MG63 (cell line): ENCODE measurements around the gene ATF6. TPM values are rescaled to one million over a fixed set of nuclear protein-coding genes. Genes with fewer than 3 reads are reported as not detected.

ENCODE experiments used
- DNase-seq: peaks from one replicate; pipeline ENCODE4 v3.0.0-alpha.2; 2020
- H3K27me3 ChIP-seq: fragments of 250-450 bp; sonication (Bioruptor Pico); 2 replicates; pipeline ENCODE4 v1.5.1; 2020; ENCODE audit warnings: mild to moderate bottlenecking, moderate library complexity
- H3K36me3 ChIP-seq: fragments of 250-450 bp; sonication (Bioruptor Pico); 2 replicates; pipeline ENCODE4 v1.5.1; 2020; ENCODE audit warnings: mild to moderate bottlenecking, moderate library complexity
- H3K4me3 ChIP-seq: fragments of 250-450 bp; sonication (Bioruptor Pico); 2 replicates; pipeline ENCODE4 v1.5.1; 2020; ENCODE audit warnings: mild to moderate bottlenecking, moderate library complexity
- H3K9me3 ChIP-seq: fragments of 250-450 bp; sonication (Bioruptor Pico); 2 replicates; pipeline ENCODE4 v1.5.1; 2020; ENCODE audit warnings: mild to moderate bottlenecking, moderate library complexity
- total RNA-seq: library from RNA; depleted of rRNA; stranded (reverse); fragments of >200 nt; shearing (Covaris generic); gene quantifications from 2 replicates; pipeline ENCODE4 v1.2.3, GENCODE V29; 2014; ENCODE audit warnings: low replicate concordance

ATF6 gene
- total RNA-seq, 1 experiment from 2014 or later: 19.4 TPM

DNA sequence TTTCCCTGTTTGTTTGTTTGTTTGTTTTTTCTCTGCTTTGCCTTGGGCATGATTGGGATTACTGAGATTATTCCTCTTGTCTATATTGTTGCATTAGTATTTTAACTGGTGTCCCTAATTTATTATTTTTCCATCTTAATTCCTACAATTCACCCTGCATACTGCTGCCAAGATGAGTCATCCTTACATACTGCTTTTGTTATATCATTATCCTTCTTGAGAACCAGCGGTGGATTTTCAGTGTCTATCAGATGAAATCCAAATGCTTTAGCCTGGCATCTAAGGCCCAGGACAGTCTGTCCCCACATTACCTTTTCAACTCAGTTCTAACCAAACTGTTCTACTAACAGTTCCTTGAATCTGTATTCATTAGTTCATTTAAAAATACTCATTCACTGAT lies 155.9 kb downstream of the ATF6 start:
- no peak for DNase-seq
- no peak overlapping the region for H3K4me3 ChIP-seq
- H3K9me3 ChIP-seq: no peaks in the 10 kb centered on the region

GRCh38 chr1:161928056-161928455 lies 161.9 kb downstream of the ATF6 start:
- H3K4me3 ChIP-seq: no peak overlapping the region
- DNase-seq: no peak
- H3K27me3 ChIP-seq: no peaks in the 10 kb centered on the region
- peaks cover 2% of the 10 kb centered on the region for H3K36me3 ChIP-seq
- no peaks in the 10 kb centered on the region for H3K9me3 ChIP-seq

More for the DNA sequence above, 155.9 kb downstream of the ATF6 start:
- H3K27me3 ChIP-seq: no peaks in the 10 kb centered on the region
- no peaks in the 10 kb centered on the region; the same call in 1 of the 2 replicates for H3K36me3 ChIP-seq

DNA sequence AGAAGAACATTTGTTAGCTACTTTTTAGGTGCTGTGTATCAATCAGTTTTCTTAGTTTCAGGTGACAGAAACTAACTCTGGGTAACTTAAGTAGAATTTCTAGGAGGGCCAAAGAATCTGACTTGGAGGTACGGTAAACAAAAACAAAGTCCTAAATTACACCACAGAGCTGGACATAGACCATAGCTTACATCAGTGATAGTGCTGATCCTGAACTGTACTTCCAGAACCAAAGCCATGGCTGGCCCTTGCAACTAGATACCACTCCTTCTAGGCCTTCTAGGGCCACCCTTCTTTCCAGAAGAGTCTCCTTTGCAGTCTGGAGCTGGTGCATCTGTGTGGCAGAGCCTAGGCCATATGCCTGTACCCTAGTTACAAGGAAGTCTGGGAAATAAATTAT lies 163.0 kb downstream of the ATF6 start:
- Histone ChIP-seq H3K4me3 (no peak overlapping the region), H3K36me3 (peaks cover 2% of the 10 kb centered on the region), H3K9me3 (no peaks in the 10 kb centered on the region), H3K27me3 (no peaks in the 10 kb centered on the region)
- no peak for DNase-seq

DNA sequence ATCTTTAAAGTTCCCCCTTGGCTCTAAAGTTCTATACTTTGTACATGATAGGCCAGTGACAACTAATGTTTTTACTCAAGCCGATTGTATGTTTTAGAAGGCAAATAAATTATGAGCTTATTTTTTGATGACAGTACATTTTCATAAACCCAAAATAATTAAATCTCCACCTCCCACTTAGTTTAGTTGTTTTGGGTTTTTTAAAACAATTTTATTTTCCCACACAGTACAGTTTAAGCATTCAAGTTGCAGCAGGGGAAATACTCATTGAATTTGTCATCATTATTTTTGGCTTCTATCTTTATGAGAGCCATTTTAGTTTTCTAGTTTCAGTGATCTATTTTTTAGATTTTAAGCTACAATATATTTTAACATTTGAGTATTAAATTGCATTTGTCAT lies 163.9 kb downstream of the ATF6 start:
- Histone ChIP-seq H3K9me3 (no peaks in the 10 kb centered on the region), H3K36me3 (peaks cover 2% of the 10 kb centered on the region; the same call in 1 of the 2 replicates), H3K4me3 (no peak overlapping the region), H3K27me3 (no peaks in the 10 kb centered on the region)
- DNase-seq: no peak

DNA sequence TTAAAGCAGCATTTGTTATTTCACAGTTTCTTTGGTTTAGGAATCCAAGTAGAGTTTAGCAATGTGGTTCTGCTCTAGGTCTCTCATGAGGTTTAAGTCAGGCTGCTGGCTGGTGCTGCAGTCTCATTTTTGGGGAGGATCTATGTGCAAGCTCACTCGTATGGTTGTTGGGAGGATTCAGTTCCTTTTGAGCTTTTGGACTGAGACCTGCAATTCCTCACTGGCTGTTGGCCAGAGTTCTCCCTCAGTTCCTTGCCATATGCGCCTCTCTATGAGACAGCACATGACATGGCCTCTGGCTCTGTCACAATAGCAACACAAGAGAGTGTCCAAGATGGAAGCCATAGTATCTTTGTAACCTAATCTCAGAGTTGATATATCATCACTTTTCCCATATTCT lies 166.5 kb downstream of the ATF6 start:
- H3K36me3 ChIP-seq: peaks cover 2% of the 10 kb centered on the region; the same call in 1 of the 2 replicates
- no peak overlapping the region for H3K4me3 ChIP-seq
- no peaks in the 10 kb centered on the region for H3K9me3 ChIP-seq
- H3K27me3 ChIP-seq: no peaks in the 10 kb centered on the region
- DNase-seq: no peak

DNA sequence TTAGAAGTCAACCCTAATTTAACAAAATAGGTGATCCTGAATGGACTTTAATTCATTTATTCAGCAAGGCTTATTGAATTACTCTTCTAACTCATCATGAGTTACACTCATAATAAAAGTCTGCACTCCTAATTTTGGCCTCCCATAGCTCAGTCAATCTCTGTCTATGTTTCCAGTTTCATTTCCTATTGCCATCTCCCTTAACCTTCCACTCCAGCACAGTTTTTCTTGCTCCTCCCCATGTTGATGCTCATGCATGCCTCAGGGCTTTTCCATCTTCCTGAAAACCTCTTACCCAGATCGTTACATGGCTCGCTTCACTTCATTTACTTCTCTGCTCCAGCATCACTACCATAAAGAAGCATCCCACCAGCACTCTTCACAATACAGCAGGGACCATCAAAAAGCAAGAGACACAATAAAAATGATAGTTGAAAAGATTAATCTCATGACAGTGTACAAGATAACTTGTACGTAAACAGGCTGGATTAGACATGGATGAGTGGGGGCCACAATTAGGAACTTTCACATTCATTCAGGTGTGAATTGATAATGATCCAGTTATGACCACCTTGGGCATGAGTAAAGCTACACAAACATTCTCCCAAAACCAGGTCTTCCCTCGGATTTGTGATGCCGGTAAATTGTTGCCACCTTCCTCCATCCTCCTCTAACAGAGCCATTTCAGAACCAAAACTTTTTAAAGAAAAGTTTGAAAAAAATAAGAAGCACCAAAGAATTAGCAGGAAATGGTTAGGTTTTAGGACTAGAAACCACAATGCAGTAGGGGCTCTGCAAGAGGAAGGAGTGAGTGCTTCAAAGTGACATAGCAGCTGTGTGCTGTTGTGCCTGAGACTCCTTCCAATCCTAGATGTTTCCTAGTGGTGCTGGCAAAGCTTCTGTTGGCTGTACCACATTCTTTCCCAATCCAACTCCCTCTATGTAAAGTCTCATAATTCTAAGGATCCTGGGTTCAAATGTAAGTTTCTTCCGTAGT lies 167.8 kb downstream of the ATF6 start:
- Histone ChIP-seq H3K4me3 (no peak overlapping the region), H3K27me3 (no peaks in the 10 kb centered on the region), H3K9me3 (no peaks in the 10 kb centered on the region), H3K36me3 (peaks cover 2% of the 10 kb centered on the region; the same call in 1 of the 2 replicates)
- no peak for DNase-seq

DNA sequence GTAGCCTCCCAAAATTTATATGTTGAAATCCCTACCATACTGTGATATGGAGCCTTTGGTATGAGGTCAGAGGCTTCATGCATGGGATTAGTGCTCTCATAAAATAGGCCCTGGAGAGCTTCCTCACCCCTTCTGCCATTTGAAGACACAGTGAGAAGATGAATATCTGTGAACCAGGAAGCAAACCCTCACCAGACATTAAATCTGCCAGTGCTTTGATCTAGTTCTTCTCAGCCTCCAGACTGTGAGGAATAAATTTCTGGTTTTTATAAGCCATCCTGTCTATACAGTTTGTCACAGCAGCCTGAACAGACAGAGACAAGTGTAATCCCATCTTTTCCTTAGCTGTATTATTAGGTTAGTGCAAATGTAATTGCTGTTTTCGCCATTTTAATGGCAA lies 169.1 kb downstream of the ATF6 start:
- Histone ChIP-seq H3K9me3 (no peaks in the 10 kb centered on the region), H3K27me3 (no peaks in the 10 kb centered on the region), H3K4me3 (no peak overlapping the region), H3K36me3 (no peaks in the 10 kb centered on the region)
- DNase-seq: no peak

DNA sequence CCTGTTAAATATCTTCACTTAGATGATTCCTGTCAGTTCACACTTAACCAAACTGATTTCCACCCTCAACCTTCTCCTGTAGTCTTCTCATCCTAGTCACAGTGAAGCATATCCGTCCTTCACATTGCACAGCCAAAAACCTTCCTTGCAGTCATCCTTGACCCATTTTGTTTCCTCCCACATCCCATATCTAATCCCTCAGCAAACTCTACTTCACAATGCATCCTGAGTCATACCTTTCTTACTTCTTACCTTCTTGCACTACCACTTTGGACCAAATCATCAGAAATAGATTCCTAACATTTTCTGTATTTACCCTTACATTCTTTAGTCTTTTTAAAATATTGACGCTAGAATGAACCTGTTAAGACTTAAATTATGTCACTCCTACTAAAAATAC lies 170.7 kb downstream of the ATF6 start:
- H3K36me3 ChIP-seq: no peaks in the 10 kb centered on the region
- H3K27me3 ChIP-seq: no peaks in the 10 kb centered on the region
- H3K9me3 ChIP-seq: no peaks in the 10 kb centered on the region
- no peak for DNase-seq
- H3K4me3 ChIP-seq: no peak overlapping the region

GRCh38 chr1:161940866-161941591 lies 174.9 kb downstream of the ATF6 start:
- Histone ChIP-seq H3K27me3 (no peaks in the 10 kb centered on the region), H3K36me3 (no peaks in the 10 kb centered on the region; the same call in 1 of the 2 replicates), H3K4me3 (no peak overlapping the region), H3K9me3 (no peaks in the 10 kb centered on the region)
- DNase-seq: peak; percentile 8

DNA sequence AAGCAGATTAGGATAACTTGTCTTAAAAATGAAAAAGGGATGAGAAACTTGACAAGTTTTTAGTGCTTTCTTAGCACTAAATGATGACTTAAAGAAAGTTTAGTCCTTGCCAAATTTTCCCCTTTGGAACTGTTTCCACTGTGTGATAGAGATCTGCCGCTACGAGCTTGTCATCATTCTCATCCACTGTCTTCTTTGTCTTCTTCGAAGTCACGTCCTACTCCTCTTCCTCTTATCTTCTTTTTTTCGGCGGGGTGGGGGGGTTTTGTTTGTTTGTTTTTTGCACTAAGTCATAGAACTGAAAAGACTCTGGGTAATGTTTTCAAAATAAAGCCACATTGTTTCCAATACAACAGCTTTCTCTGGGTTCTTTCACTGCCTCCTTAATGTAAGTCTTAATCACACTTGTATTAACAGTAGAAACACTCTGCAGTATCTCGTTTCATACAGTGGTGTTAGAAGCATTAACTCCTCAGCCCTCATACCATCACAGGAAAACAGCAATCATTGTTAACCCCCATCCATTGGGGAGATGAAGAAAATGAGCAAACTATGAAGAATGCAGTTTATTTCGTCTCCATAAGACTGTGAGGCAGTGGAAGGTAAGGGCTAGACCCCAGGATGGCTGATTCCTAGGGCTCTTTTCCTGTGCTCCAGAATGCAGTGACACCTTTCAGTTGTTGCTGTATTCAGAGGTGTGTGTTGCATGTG lies 175.8 kb downstream of the ATF6 start:
- Histone ChIP-seq H3K27me3 (no peaks in the 10 kb centered on the region), H3K4me3 (no peak overlapping the region), H3K36me3 (no peaks in the 10 kb centered on the region; the same call in 1 of the 2 replicates), H3K9me3 (no peaks in the 10 kb centered on the region; the same call in 1 of the 2 replicates)
- DNase-seq: no peak

- DNase-seq: no peak
- H3K36me3 ChIP-seq: no peaks in the 10 kb centered on the region; the same call in 1 of the 2 replicates
- H3K27me3 ChIP-seq: no peaks in the 10 kb centered on the region
- H3K9me3 ChIP-seq: no peaks in the 10 kb centered on the region; the same call in 1 of the 2 replicates
- H3K4me3 ChIP-seq: no peak overlapping the region
Observed at GRCh38 chr1:161943737-161944136, 177.6 kb downstream of the ATF6 start.

DNA sequence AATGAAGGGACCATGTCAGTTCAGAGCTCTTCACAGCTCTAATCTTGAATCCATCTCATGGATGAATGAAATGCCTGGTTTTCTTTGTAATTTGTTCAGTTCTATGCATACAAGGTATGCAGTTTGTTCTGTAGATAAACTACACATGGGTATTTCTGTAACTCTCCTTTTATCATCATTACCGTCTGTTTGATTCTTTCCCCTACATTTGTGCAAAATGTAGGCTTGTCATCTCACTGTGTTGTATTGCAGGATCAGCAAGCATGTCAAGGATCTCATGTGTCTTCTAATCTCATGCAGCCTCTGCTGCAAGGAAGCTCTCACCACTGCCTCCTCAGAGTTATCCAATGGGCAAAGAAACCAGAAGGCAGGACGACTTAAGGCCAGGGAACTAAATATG lies 178.3 kb downstream of the ATF6 start:
- DNase-seq: no peak
- Histone ChIP-seq H3K4me3 (no peak overlapping the region), H3K9me3 (no peaks in the 10 kb centered on the region; the same call in 1 of the 2 replicates), H3K36me3 (no peaks in the 10 kb centered on the region; the same call in 1 of the 2 replicates), H3K27me3 (no peaks in the 10 kb centered on the region)

- Histone ChIP-seq H3K4me3 (no peak overlapping the region), H3K27me3 (no peaks in the 10 kb centered on the region), H3K36me3 (no peaks in the 10 kb centered on the region; the same call in 1 of the 2 replicates), H3K9me3 (no peaks in the 10 kb centered on the region; the same call in 1 of the 2 replicates)
- no peak for DNase-seq
Observed at GRCh38 chr1:161945306-161946060, 179.4 kb downstream of the ATF6 start.

DNA sequence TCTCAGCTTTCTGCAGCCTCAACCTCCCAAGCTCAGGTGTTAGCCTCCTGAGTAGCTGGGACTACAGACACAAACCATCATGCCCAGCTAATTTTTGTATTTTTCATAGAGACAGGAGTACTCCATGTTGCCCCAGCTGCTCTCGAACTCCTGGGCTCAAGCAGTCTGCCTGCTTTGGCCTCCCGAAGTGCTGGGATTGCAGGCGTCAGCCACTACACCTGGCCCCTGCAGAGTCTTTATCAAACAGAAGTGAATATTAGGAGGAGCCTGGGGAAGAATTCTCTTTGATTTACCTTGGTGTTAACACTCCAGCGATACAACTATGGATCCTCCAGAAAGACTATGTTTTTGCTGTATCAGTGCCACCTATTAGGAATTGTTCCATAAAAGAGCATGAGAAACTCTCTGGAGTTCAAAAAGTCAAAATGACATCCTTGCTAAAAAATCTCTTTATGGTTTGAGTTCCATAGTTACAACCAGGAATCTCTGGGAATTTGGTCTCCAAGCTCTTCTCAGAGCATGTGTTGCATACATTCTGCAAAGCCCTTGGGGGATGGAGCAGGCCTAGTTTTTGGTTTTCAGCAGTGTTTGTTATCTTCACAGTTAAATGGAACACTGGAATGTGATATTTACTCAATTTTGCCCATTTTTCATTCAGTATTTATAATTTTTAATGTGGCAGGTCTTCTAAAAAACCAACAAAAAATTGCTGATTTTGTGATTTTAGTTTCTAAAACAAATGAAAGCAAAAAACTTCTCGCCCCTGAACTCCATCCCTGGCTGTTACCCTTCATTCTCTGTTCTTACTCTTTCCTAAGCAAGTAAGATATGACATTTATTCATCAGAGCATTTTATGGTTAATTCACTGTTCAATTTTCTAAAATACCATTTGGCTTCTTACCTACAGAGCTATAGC lies 180.2 kb downstream of the ATF6 start:
- Histone ChIP-seq H3K36me3 (no peaks in the 10 kb centered on the region; the same call in 1 of the 2 replicates), H3K27me3 (no peaks in the 10 kb centered on the region), H3K9me3 (no peaks in the 10 kb centered on the region; the same call in 1 of the 2 replicates), H3K4me3 (no peak overlapping the region)
- no peak for DNase-seq

- H3K9me3 ChIP-seq: no peaks in the 10 kb centered on the region; the same call in 1 of the 2 replicates
- no peak for DNase-seq
- no peaks in the 10 kb centered on the region for H3K36me3 ChIP-seq
- no peaks in the 10 kb centered on the region for H3K27me3 ChIP-seq
- H3K4me3 ChIP-seq: no peak overlapping the region
Observed at GRCh38 chr1:161948435-161948834, 182.3 kb downstream of the ATF6 start.
